Upper lobe of right lung (tissue), 1 donor: ENCODE measurements around the gene RPA3. TPM values are rescaled to one million over a fixed set of nuclear protein-coding genes. Genes with fewer than 3 reads are reported as not detected.

Experiments
- ATAC-seq: fragments of 200-7000 bp; cut with Tn5 transposase; one replicate; pipeline ENCODE4 v1.9.1; 2020; ENCODE audit warnings: mild to moderate bottlenecking, moderate library complexity
- DNase-seq: peaks from one replicate; pipeline ENCODE4 v3.0.0-alpha.2; 2020
- H3K27ac ChIP-seq: fragments of 200-600 bp; one replicate; pipeline ENCODE4 v1.8.0; 2022
- H3K27me3 ChIP-seq: fragments of 200-600 bp; one replicate; pipeline ENCODE4 v1.8.0; 2022; ENCODE audit warnings: mild to moderate bottlenecking
- H3K36me3 ChIP-seq: fragments of 200-600 bp; one replicate; pipeline ENCODE4 v1.8.0; 2022
- H3K4me1 ChIP-seq: fragments of 200-600 bp; one replicate; pipeline ENCODE4 v1.8.0; 2022
- H3K4me3 ChIP-seq: fragments of 200-600 bp; one replicate; pipeline ENCODE4 v1.8.0; 2022; ENCODE audit warnings: mild to moderate bottlenecking
- H3K9me3 ChIP-seq: fragments of 200-600 bp; one replicate; pipeline ENCODE4 v1.8.0; 2022
- intact Hi-C: fragments of 100-400 bp; cut with DNase I; formaldehyde crosslinking; loops from one replicate; pipeline ENCODE4 v1.11.0; 2022
- total RNA-seq: library from RNA; stranded (reverse); fragmentation: NEBNext Ultra II Directional; extraction: Animal tissue kit (Norgen Biotek cat#: 25700); gene quantifications from one replicate; pipeline ENCODE4 v1.2.1, GENCODE V29; 2021
- TF ChIP-seq, protein P1 (sequence below): fragments of 200-600 bp; IDR thresholded peaks from one replicate; pipeline ENCODE4 v1.8.0; 2022; ENCODE audit warnings: antibody characterized with exemption
- donor health status: DM: no; HTN: yes; CAD: no; lungs with severe emphysema.

The RPA3 gene
- total RNA-seq, 1 donor from 2014 or later = 21.4 TPM

DNA sequence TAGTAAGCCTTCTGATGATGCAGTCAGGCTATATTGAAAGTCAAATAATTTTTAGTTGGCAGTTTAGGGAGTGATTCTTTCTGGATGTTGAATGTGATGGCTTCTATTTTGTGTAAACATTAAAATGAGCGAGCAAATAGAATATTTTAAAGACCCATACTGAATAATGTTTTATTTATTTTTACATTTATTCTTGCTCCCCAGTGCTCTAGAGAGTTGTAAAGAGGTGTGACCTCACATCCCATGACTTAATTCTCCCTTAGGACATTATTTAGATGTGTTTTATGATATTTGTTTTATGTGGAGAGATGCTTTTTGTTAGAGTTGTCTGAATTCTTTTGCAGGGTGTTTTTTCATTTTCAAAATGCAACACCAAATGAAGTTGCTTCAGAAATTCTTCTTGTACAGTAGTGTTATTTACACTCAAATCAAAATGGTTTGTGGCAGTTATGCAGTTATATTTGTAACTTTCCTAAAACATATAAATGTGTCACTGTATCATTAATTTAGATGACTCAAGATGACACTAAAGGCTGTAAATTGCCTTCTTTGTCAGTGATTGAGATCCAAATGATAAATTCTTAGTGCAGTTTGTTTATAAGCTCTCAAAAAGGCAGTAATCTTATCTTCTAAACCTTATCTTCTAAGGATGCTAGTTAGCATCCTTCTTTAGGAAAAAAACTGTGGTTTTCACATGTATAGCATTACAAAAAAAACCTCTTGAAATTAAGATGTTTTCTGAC lies 65.4 kb downstream of the RPA3 start:
- peaks cover 4% of the 10 kb centered on the region for H3K4me1 ChIP-seq
- no peaks in the 10 kb centered on the region for H3K27me3 ChIP-seq

DNA sequence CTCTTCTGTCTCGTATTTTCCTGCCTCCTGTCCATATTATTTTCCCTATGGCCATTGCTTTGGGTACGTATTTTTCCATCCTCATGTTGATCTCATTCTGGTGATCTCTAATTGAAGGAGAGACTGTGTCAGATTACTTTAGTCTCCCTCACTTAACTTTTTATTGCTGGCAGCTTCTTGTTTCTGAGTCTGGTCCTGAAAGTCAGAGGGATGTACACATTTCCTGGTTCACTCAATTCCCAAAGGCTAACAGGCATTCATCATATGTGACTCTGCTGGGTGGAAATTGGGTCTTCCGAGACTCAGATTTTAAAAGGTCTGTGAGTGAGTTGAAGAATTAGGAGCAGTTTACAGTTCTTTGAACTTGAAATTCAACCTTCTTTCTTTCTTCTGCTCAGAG lies 66.9 kb downstream of the RPA3 start:
- TF ChIP-seq, protein P1, sequence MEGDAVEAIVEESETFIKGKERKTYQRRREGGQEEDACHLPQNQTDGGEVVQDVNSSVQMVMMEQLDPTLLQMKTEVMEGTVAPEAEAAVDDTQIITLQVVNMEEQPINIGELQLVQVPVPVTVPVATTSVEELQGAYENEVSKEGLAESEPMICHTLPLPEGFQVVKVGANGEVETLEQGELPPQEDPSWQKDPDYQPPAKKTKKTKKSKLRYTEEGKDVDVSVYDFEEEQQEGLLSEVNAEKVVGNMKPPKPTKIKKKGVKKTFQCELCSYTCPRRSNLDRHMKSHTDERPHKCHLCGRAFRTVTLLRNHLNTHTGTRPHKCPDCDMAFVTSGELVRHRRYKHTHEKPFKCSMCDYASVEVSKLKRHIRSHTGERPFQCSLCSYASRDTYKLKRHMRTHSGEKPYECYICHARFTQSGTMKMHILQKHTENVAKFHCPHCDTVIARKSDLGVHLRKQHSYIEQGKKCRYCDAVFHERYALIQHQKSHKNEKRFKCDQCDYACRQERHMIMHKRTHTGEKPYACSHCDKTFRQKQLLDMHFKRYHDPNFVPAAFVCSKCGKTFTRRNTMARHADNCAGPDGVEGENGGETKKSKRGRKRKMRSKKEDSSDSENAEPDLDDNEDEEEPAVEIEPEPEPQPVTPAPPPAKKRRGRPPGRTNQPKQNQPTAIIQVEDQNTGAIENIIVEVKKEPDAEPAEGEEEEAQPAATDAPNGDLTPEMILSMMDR = no peak
- intact Hi-C loops = no loop called here
- no peaks in the 10 kb centered on the region for H3K36me3 ChIP-seq
- ATAC-seq = no peak
- H3K27me3 ChIP-seq = no peaks in the 10 kb centered on the region
- no peak overlapping the region for H3K27ac ChIP-seq
- H3K4me1 ChIP-seq = peaks cover 4% of the 10 kb centered on the region
- H3K9me3 ChIP-seq = no peaks in the 10 kb centered on the region
- no peak overlapping the region for H3K4me3 ChIP-seq
- no peak for DNase-seq

More for the DNA sequence above, 65.4 kb downstream of the RPA3 start:
- ATAC-seq (no peak), DNase-seq (no peak)
- H3K9me3 ChIP-seq = no peaks in the 10 kb centered on the region
- no peak overlapping the region for H3K4me3 ChIP-seq
- H3K27ac ChIP-seq = no peak overlapping the region
- intact Hi-C loops = no loop called here
- no peaks in the 10 kb centered on the region for H3K36me3 ChIP-seq
- TF ChIP-seq, protein P1 = no peak

DNA sequence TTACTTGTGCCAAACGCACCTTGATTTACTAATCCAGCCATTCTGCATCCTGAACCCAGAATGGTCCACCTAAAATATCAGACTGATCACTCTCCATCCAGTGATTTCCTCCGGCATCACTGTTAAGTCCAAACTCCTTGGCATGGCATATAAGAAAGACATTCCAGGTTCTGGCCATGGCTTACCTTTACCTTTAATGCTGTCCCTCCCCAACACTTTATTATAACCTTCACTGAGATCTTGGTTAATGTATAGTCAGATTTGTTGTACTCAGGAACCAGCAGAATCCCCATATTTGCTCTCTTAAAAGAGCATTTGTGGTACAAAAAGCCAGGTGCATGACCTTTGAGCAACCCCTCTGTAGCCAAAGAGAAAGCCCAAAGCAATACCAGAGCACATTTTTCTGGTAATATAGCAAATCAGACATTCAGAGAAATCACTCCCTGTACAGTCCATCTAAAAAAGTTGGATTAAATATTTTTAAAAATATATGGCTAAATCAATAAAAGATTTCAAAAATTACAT lies 67.7 kb downstream of the RPA3 start:
- Histone ChIP-seq H3K9me3 (no peaks in the 10 kb centered on the region), H3K27me3 (no peaks in the 10 kb centered on the region), H3K4me1 (peaks cover 4% of the 10 kb centered on the region), H3K27ac (no peak overlapping the region), H3K4me3 (no peak overlapping the region), H3K36me3 (no peaks in the 10 kb centered on the region)
- TF ChIP-seq, protein P1 = no peak
- ATAC-seq (no peak), DNase-seq (no peak)
- intact Hi-C loops = no loop called here

DNA sequence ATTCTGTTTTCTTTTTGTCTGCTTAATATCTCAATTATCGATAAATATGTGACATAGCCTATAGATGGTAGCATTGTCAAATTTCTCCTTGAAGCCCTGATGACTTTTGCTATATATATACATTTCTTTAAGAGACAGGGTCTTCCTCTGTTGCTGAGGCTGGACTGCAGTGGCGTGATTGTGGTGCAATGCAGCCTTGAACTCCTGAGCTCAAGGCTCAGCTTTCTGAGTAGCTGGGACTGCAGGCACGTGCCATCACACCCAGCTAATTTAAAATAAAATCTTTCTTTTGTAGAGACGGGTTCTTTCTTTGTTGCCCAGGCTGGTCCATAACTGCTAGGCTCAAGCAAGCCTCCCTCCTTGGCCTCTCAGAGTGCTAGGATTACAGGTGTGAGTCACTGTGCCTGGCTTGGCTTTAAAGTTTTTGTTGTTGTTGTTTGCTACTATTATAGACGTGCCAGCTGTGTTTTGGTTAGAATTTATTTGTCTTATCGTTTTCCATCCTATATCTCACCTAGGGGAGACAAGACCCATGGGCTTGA lies 70.8 kb downstream of the RPA3 start:
- Histone ChIP-seq H3K4me1 (peaks cover 4% of the 10 kb centered on the region), H3K27me3 (no peaks in the 10 kb centered on the region), H3K27ac (no peak overlapping the region), H3K36me3 (no peaks in the 10 kb centered on the region), H3K9me3 (no peaks in the 10 kb centered on the region), H3K4me3 (no peak overlapping the region)
- no peak for DNase-seq
- intact Hi-C loops = no loop called here
- ATAC-seq = no peak
- TF ChIP-seq, protein P1 = no peak

DNA sequence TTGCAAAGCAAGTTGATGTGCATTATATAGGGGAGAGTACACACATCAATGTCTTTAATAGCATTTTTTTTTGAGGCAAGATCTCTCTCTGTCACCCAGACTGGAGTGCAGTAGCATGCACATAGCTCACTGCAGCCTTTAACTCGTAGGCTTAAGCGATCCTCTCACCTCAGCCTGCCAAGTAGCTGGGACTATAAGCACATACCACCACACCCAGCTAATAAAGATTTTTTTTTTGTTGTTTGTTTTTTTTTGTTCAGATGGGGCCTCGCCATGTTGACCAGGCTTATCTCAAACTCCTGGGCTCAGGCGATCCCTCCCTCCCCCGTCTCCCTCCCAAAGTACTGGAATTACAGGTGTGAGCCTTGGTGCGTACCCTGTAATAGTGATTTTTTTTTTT lies 76.3 kb downstream of the RPA3 start:
- Histone ChIP-seq H3K4me1 (peaks cover 12% of the 10 kb centered on the region), H3K9me3 (no peaks in the 10 kb centered on the region), H3K27ac (no peak overlapping the region), H3K4me3 (peak overlapping the region; percentile 76), H3K36me3 (peaks cover 4% of the 10 kb centered on the region), H3K27me3 (no peaks in the 10 kb centered on the region)
- ATAC-seq (peak; percentile 1), DNase-seq (no peak)
- intact Hi-C loops = no loop called here
- TF ChIP-seq, protein P1 = no peak
